Measurements from ENCODE around the gene ABHD6.
"Not testable (repeated sequence)": the region's sequence is repeated elsewhere in the genome, so short reads cannot be mapped to it uniquely, and the experiment has no call there.

Gene ABHD6

DNA sequence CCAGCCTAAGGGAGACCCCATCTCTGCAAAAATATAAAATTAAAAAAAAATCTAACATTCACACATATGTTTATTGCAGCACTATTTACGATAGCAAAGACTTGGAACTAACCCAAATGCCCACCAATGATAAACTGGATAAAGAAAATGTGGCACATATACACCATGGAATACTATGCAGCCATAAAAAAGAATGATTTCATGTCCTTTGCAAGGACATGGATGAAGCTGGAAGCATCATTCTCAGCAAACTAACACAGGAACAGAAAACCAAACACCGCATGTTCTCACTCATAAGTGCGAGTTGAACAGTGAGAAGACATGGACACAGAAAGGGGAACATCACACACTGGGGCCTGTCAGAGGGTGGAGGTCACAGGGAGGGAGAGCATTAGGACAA, 35.8 kb downstream of the ABHD6 start:
- not testable (repeated sequence) for DNase-seq (ENCODE audit: low read depth in 3 of 3)

DNA sequence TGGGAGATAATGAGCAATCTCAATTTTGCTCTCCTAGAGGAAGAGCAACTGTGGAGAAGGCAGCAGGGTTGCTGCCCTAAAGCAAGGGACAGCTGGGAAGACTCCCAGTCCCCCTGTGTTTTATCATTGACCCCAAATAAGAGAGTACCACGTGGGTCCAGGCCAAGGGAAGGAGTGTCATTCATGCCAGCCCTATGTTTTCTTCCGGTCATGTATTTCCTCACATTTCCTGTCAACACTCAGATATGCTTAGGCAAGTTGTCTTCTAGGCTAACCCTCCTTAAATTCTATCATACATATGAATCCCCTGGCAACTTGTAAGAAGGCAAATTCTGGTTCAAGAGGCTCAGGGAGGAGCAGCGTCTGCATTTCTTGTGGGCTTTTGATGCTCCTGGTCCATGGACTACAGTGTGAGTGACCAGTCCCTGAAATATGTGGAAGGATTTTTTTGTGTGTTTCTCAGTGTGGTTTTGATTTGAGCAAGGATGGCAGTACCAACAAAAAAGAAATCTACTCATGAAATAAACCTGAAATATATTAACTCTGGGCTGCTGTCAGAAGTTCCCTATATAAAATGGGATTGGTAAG, 36.5 kb downstream of the ABHD6 start:
- no peak for DNase-seq (ENCODE audit: low read depth in 3 of 3)

DNA sequence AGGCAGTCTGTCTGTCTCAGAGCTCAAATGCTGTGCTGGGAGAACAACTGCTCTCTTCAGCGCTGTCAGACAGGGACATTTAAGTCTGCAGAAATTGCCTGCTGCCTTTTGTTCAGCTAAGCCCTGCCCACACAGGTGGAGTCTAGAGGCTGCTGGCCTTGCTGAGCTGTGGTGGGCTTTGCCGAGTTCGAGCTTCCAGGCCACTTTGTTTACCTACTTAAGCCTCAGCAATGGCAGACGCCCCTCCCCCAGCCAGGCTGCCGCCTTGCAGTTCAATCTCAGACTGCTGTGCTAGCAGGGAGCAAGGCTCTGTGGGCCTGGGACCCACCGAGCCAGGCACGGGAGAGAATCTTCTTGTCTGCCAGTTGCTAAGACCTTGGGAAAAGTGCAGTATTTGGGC, 43.5 kb downstream of the ABHD6 start:
- no peak for DNase-seq (ENCODE audit: low read depth in 3 of 3)

DNA sequence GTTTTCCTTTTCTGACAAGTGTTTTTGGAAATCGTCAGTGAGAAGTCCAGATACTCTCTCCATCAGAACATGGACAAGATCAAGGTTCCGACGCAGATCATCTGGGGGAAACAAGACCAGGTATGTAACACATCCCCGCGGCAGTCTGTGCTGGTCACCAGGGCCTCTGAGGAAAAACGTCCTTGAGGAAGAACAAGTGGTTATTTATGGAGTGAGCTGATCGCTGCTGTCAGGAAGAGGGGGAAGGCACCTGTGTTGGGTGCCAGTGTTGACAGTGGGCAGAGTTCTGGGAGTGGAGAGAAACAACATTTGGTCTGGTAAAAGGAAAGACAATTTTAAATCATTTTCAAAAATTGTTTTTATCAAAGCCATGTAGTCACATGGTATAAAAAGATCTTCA, 47.7 kb downstream of the ABHD6 start:
- DNase-seq (ENCODE audit: low read depth in 3 of 3) = no peak

DNA sequence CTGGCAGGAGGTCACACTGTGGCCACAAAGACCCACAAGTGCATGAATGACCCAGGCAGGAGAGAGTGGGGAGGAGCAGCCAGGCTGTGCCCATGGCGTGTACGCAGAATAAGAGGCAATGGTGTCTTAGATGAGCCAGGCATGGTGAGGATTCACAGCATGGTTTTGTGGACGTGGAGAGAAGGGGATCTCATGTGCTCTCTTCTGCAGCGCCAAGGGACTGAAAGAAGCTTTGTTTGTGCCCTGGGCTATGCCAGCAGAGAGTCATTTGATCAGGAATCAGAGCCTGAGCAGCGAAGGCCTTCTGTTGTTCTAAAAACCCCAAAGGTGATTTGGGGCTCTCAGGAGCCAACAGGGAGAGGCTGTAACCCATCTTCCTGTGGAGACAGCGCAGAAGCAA, 49.8 kb downstream of the ABHD6 start:
- no peak for DNase-seq (ENCODE audit: low read depth in 3 of 3)

DNA sequence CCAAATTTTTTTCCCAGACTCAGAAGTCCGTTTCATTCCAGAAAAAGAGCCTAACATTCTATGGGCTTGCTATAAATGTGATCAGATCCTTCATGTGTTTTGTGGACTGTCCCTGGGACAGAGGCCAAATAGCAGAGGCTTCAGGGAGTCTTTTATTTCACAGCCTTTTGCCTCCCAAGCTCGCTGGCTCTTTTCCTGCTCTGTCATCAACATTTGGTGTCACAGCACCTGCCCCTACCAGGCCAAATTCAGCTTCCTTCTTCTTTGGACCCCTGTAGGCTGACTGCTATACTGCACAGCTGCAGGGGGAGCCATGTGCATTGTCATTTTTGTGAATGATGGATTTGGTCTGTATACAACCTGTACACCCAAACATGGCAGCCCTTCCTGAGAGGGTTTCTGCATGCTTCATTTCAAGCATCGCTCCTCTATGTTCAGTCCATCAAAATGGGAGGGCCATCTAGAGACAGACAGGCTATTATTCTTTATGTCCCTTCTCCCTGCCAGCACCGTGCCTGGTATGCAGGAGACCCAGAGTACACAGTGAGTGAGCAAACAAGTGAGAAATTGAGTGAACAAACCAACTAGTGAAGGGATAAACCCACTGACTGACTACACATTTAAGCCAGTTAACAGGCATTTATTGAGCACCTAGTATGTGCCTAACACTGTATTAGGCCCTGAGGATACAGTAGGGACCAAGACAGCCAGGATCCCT, 50.6 kb downstream of the ABHD6 start:
- no peak for DNase-seq (ENCODE audit: low read depth in 3 of 3)

DNA sequence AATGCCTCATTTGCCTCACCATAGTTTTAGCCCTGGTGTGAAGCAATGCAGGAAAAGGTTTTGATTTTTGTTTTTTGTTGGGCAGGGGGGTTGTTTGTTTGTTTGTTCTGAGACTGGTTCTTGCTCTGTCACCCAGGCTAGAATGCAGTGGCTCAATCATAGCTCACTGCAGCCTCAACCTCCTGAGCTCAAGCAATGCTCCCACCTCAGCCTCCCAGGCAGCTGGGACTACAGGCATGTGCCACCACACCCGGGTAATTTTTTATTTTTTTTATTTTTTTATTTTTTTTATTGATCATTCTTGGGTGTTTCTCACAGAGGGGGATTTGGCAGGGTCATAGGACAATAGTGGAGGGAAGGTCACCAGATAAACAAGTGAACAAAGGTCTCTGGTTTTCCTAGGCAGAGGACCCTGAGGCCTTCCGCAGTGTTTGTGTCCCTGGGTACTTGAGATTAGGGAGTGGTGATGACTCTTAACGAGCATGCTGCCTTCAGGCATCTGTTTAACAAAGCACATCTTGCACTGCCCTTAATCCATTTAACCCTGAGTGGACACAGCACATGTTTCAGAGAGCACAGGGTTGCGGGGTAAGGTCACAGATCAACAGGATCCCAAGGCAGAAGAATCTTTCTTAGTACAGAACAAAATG, 51.5 kb downstream of the ABHD6 start:
- DNase-seq (ENCODE audit: low read depth in 3 of 3) = not testable (repeated sequence)

DNA sequence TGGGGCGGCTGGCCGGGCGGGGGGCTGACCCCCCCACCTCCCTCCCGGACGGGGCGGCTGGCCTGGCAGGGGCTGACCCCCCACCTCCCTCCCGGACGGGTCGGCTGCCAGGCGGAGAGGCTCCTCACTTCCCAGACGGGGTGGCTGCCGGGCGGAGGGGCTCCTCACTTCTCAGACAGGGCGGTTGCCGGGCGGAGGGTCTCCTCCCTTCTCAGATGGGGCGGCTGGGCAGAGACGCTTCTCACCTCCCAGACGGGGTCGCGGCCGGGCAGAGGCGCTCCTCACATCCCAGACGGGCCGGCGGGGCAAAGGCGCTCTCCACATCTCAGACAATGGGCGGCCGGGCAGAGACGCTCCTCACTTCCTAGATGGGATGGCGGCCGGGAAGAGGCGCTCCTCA, 52.9 kb downstream of the ABHD6 start:
- not testable (repeated sequence) for DNase-seq (ENCODE audit: low read depth in 3 of 3)

DNA sequence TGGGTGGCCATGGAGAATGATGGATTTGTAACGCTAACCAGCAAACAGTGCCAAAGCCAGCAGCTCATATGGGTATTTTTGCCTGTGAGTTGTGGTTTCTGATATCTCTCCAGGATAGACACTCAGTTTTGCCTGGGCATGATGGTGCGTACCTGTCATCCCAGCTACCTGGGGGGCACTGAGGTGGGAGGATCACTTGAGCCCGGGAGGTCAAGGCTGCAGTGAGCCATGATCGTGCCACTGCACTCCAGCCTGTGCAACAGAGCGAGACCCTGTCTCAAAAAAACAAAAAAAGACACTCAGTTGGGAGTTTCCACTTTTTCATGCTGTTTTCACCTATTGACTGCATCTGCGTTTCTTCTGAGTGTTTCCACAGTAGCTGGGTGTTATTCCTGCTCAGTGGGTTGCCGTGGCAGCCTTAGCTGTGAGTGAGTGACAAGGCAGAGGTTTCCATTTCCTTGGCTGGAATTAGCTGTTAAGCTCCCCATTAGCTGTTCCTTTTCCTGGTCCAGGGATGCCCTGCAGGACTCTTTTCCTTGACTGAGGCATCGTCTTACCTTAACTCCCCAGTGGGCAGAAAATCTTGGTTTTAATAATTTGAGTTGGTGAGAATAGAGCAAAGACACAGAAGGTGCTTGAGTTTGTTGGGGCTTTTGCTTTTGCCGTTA, 54.2 kb downstream of the ABHD6 start:
- no peak for DNase-seq (ENCODE audit: low read depth in 3 of 3)

DNA sequence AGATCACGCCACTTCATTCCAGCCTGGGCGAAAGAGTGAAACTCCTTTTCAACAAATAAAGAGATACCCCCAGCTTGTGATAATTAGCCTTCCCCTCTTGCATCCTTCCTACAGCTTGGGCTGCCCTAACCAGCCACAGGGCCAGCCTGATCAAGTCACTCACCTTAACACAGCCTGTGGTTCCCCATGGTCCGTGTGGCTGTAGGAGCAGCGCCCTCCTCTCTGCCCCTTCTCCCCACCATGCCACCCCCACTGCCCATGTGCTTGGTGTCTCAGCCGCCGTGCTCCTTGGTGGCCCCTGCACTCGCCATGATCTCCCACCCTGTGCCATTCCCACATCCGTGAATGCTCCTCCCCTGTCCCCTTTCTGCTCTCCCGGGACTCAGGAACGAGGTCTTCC, 55.3 kb downstream of the ABHD6 start:
- no peak for DNase-seq (ENCODE audit: low read depth in 3 of 3)

DNA sequence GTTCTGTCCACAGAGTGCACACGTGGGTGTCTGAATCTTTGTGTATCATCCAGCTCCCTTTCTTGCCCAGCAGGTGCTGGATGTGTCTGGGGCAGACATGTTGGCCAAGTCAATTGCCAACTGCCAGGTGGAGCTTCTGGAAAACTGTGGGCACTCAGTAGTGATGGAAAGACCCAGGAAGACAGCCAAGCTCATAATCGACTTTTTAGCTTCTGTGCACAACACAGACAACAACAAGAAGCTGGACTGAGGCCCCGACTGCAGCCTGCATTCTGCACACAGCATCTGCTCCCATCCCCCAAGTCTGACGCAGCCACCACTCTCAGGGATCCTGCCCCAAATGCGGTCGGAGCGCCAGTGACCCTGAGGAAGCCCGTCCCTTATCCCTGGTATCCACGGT, 55.9 kb downstream of the ABHD6 start:
- no peak for DNase-seq (ENCODE audit: low read depth in 3 of 3)

DNA sequence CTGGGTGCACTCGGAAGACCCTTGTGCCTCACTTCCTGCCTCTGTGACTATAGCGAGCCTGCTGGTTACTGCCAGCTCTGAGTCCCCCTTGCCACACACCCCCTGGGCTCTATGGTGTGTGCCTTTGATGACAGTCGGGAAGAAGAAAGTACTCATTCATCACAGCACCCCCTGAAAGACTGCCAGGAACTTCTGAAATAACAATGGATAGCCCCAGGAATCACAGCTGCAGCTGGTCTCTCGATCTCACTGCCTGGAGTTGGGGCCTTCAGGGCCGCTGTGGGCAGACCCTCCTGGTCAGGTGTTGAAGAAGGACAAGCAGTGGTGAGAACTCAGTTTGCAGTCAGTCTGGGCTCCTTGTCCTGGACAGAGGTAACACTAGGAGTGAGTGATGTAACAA, 58.7 kb downstream of the ABHD6 start:
- DNase-seq (ENCODE audit: low read depth in 3 of 3) = no peak

DNA sequence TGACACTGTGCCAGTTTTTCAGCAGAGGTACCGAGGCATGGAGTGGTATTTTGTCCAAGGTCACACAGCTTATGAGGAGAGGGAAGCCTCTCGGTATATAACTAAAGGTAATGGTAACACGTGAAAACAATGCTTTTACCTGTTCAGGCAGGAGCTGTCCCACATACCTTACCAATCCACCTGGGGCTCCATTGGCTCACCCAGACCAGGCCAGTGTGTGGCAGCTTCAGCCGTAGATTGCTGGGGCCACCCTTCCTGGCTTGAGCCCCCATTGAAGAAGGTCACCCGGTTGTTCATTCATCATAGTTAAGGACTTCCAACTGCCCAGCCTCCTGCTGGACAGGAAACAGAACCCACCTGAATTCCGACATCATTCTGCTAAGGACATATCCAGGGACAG, 59.3 kb downstream of the ABHD6 start:
- no peak for DNase-seq (ENCODE audit: low read depth in 3 of 3)

DNA sequence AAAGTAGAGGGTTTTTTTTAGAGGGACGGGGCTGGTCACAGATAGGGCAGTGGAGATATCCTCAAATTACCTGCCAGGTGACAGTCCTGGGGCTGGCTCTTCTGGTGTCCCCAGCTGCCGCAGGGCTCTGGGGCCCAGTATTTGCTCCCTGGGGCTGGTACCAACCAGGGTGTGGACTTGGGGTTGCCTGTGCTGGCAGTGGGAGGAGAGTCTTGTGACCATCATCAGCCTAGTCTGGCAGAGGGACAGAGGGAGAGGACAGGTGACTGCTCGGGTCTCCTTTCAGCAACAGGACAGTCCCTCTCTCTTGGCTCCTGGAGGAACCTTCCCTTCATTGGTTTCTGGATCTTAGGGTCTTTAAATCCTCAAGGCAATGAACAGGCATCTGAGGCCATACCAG, 60.6 kb downstream of the ABHD6 start:
- no peak for DNase-seq (ENCODE audit: low read depth in 3 of 3)

DNA sequence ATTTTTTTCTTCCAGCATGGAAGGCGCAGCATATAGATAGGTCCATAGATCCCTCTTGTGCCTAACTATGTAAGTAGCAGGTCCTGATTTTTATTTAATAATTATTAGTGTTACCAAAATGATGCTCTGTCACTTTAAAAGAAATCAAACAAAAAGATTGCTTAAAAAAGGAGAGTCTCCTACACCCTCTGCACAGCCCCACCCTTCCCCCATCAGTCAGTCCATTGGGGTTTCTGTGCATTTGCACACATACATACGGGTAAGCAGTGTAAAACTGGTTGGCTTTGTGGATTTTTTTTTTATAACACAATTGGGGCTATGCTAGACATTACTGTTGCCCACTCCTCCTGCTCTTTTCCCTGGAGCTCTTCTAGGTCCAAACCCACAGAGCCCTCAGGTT, 61.5 kb downstream of the ABHD6 start:
- no peak for DNase-seq (ENCODE audit: low read depth in 3 of 3)

DNA sequence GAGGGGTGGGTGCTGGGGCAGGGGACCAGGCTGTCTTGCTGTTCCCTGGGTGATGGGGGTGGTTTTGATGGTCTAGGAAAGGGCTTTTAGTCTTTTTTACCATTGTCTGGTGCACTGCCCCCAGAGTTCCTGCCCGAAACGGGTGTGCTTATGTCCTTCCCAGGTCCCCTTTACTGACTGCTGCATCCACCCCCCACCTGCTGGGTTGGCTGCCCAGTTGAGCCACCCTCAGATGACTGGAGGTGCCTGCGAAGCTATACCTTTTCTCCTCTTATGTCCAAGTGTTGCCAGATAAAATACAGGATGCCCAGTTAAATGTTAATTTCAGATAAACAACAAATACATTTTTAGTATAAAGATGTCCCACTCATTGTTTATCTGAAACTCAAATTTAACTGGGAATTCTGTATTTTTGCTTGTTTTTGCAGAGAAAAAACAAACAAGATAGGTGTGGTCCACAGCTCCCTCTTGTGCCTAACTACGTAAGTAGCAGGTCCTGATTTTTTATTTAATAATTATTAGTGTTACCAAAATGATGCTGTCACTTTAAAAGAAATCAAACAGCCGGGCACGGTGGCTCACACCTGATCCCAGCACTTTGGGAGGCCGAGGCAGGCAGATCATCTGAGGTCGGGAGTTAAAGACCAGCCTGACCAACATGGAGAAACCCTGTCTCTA, 62.4 kb downstream of the ABHD6 start:
- no peak for DNase-seq (ENCODE audit: low read depth in 3 of 3)

DNA sequence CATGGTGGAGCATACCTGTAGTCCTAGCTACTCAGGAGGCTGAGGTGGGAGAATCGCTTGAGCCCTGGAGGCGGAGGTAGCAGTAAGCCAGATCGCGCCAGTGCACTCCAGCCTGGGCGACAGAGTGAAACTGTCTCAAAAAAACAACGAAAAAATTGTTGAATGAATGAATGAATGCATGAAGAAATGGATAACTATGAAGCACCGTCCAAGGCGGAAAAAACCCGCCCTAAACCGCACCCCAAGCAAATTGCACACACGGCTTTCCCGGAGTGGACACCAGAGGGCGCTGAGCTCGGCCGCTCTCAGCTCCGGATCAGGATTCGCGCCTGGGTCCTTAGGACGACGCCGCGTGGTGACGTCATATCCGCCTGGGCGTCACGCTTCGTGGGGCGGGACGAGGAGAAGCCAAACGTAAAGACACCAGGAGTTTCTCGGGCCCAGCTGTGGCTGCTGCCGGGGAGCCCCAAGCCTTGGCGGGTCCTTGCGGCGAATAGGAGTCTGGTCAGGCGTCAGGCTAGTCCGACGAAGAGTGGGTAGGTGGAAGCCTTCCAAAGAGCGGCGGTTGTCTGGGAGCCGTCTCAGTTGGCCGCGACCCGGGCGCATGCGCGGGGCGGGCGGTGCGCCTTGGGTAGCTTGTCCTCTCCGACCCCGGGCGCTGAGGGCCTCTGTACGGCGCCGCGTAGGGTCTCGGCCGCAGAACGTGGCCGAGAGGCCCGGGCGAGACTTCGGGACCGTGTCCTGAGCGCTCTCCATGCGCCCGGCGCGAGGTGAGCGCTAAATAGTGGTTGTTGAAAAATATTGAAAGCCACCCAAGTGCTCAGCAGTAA, 68.5 kb downstream of the ABHD6 start, which contains the start of the genes HTD2 and RPP14:
Gene HTD2, plus strand, starts transcription at position 639 of the 830 bp plus-strand sequence. CDS start 11,094 bp downstream, outside the sequence.
Gene RPP14, plus strand, starts transcription at position 364 of the 830 bp plus-strand sequence. CDS start 4,085 bp downstream, outside the sequence.
- DNase-seq (ENCODE audit: low read depth in 3 of 3) = peak; percentile 98 to 99 (median 99)

DNA sequence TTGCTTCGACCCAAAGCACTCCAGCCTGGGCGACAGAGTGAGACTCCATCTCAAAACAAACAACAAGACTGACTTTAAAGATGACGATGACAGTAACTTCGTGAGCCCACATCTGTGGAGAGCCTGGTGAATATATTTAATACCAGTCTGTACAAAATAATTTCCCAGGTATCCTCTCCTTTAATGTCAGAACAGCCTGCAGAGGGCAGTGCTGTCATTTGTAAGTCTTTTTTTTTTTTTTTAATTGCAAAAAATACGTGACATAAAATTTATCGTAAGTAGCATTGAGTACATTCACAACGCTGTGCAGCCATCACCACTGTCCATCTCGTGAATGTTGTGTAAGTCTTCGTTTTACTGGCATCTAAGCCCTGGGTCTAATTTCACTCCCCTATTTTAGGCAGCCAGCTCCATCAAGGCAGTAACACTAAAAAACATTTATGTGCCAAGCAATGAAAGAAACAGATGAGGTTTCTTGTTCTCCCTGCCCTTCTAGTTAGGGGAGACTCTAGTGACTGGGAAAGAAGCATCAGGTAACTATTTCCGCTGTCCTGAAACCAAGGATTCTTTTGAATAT, 70.1 kb downstream of the ABHD6 start:
- no peak for DNase-seq (ENCODE audit: low read depth in 3 of 3)

DNA sequence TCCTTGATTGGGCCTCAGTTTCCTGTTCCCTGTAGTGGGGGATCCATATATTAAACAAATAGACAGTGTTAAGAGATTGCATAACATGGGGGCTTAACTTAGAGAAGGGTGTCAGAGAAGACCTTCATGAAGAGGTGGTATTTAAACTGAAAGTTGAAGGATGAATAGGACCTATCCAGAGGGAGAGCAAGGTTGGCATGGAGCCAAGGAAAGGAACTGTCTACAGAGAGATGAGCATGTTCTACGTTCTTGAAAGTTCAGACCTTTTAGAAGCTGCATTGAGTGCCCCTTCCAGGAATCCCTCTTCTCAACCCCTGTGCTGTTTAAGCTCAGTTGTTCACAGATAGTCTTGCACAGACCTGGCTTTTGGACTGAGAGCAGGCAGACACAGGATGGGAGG, 71.1 kb downstream of the ABHD6 start:
- DNase-seq (ENCODE audit: low read depth in 3 of 3) = no peak

DNA sequence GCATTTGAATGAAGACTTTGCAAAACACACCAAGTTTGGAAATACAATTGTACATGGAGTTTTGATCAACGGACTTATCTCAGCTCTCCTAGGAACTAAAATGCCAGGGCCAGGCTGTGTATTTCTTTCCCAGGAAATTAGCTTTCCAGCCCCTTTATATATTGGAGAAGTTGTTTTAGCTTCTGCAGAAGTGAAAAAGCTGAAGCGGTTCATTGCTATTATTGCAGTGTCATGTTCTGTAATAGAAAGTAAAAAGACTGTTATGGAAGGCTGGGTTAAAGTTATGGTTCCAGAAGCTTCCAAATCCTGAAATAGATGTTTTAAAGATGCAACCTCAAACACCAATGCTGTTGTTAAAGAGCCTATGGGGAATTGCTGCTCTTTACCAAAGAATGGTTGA, 80.2 kb downstream of the ABHD6 start:
- no peak for DNase-seq (ENCODE audit: low read depth in 3 of 3)

DNA sequence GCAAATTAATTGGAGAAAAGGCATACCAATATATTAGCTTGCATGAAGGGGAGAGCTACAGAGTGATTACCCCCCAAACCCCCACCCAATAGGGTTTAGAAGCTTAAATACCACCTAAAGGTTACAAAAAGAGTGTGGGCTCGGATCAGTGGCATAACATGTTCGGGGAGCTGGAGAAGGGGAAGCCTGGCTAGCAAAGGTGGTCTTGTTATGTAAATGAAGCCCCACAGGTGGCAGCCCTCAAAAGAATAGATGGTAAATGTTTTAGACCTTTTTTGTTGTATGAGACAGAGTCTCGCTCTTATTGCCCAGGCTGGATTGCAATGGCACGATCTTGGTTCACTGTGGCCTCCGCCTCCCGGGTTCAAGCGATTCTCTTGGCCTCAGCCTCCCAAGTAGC, 84.2 kb downstream of the ABHD6 start:
- DNase-seq (ENCODE audit: low read depth in 3 of 3) = no peak
